ENCODE measurements around the gene ACAN. TPM values are rescaled to one million over a fixed set of nuclear protein-coding genes. Genes with fewer than 3 reads are reported as not detected.

ACAN gene
- total RNA-seq, 4 donors from 2014 or later = 0.60 to 11.4 (median 1.8) TPM

- Histone ChIP-seq H3K4me3 (no peak overlapping the region), H3K36me3 (no peaks in the 10 kb centered on the region), H3K9me3 (no peaks in the 10 kb centered on the region), H3K27ac (no peak overlapping the region), H3K4me1 (no peaks in the 10 kb centered on the region), H3K27me3 (peaks cover 0 to 7% of the 10 kb centered on the region in 2 donors)
- TF ChIP-seq, protein P1, sequence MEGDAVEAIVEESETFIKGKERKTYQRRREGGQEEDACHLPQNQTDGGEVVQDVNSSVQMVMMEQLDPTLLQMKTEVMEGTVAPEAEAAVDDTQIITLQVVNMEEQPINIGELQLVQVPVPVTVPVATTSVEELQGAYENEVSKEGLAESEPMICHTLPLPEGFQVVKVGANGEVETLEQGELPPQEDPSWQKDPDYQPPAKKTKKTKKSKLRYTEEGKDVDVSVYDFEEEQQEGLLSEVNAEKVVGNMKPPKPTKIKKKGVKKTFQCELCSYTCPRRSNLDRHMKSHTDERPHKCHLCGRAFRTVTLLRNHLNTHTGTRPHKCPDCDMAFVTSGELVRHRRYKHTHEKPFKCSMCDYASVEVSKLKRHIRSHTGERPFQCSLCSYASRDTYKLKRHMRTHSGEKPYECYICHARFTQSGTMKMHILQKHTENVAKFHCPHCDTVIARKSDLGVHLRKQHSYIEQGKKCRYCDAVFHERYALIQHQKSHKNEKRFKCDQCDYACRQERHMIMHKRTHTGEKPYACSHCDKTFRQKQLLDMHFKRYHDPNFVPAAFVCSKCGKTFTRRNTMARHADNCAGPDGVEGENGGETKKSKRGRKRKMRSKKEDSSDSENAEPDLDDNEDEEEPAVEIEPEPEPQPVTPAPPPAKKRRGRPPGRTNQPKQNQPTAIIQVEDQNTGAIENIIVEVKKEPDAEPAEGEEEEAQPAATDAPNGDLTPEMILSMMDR (IDR thresholded peaks at IDR 0.05) = no peak
- TF ChIP-seq POLR2A (IDR thresholded peaks at IDR 0.05) (no peak), EP300 (IDR thresholded peaks at IDR 0.05) (no peak)
- no peak for DNase-seq (ENCODE audit: low spot score in 2 of 2)
- WGBS, 2 donors = 81 to 100% methylated on average over 2 to 6 of the region's 6 CpGs
Observed at GRCh38 chr15:88814393-88814792, 11.2 kb downstream of the ACAN start.

- no peaks in the 10 kb centered on the region for H3K36me3 ChIP-seq
- no peaks in the 10 kb centered on the region for H3K4me1 ChIP-seq
- H3K9me3 ChIP-seq = no peaks in the 10 kb centered on the region
- H3K27ac ChIP-seq = no peak overlapping the region
- TF ChIP-seq, protein P1 (IDR thresholded peaks at IDR 0.05) = no peak
- TF ChIP-seq EP300 (IDR thresholded peaks at IDR 0.05) = no peak
- no peak for TF ChIP-seq POLR2A (IDR thresholded peaks at IDR 0.05)
- no peak overlapping the region for H3K4me3 ChIP-seq
- 39 to 50% methylated on average over 2 of the region's 2 CpGs for WGBS, 2 donors
- DNase-seq (ENCODE audit: low spot score in 2 of 2) = no peak
- H3K27me3 ChIP-seq = no peaks in the 10 kb centered on the region
Observed at GRCh38 chr15:88818920-88819319, 15.7 kb downstream of the ACAN start.

GRCh38 chr15:88821993-88822392 is 18.8 kb downstream of the ACAN start:
- no peaks in the 10 kb centered on the region for H3K27me3 ChIP-seq
- no peaks in the 10 kb centered on the region for H3K36me3 ChIP-seq
- no peaks in the 10 kb centered on the region for H3K4me1 ChIP-seq
- TF ChIP-seq EP300 (IDR thresholded peaks at IDR 0.05) = no peak
- no peak for TF ChIP-seq POLR2A (IDR thresholded peaks at IDR 0.05)
- TF ChIP-seq, protein P1 (IDR thresholded peaks at IDR 0.05) = no peak
- WGBS, 2 donors = 78 to 83% methylated on average over 5 of the region's 5 CpGs
- DNase-seq (ENCODE audit: low spot score in 2 of 2) = no peak
- no peak overlapping the region for H3K27ac ChIP-seq
- no peaks in the 10 kb centered on the region for H3K9me3 ChIP-seq
- no peak overlapping the region for H3K4me3 ChIP-seq

GRCh38 chr15:88828791-88829190 is 25.6 kb downstream of the ACAN start:
- TF ChIP-seq EP300 (IDR thresholded peaks at IDR 0.05) = no peak
- TF ChIP-seq, protein P1 (IDR thresholded peaks at IDR 0.05) = no peak
- no peak for TF ChIP-seq POLR2A (IDR thresholded peaks at IDR 0.05)
- H3K4me1 ChIP-seq = peaks cover 0 to 8% (median 2%) of the 10 kb centered on the region in 4 donors
- no peaks in the 10 kb centered on the region for H3K9me3 ChIP-seq
- H3K36me3 ChIP-seq = no peaks in the 10 kb centered on the region
- H3K27me3 ChIP-seq = no peaks in the 10 kb centered on the region
- WGBS, 2 donors = 71 to 75% methylated on average over 5 of the region's 5 CpGs
- H3K4me3 ChIP-seq = no peak overlapping the region
- no peak overlapping the region for H3K27ac ChIP-seq
- no peak for DNase-seq (ENCODE audit: low spot score in 2 of 2)

DNA sequence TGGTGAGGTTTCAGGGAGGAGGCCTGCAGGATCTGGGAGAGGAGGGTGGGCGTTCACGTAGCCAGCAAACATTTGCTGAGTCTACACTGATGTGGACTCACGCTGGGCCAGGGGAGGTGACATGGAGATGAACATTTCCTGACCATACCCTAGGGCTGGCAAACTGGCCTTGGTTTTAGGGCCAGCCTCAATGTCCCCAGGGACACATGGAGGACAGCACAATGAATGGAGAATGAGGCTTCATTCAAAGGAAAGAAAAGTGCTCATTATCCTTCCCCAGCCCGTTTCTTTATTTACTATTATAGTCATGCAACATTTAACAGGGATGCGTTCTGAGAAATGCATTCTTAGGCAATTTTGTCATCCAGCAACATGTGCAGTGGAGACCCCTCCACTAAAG is 26.8 kb downstream of the ACAN start:
- H3K4me1 ChIP-seq = peaks cover 0 to 17% (median 5%) of the 10 kb centered on the region in 4 donors
- no peaks in the 10 kb centered on the region for H3K27me3 ChIP-seq
- 49 to 56% methylated on average over 5 of the region's 5 CpGs for WGBS, 2 donors
- H3K27ac ChIP-seq = no peak overlapping the region
- H3K36me3 ChIP-seq = no peaks in the 10 kb centered on the region
- DNase-seq (ENCODE audit: low spot score in 2 of 2) = no peak
- TF ChIP-seq EP300 (IDR thresholded peaks at IDR 0.05) = no peak
- TF ChIP-seq, protein P1 (IDR thresholded peaks at IDR 0.05) = no peak
- TF ChIP-seq POLR2A (IDR thresholded peaks at IDR 0.05) = no peak
- H3K4me3 ChIP-seq = no peak overlapping the region
- H3K9me3 ChIP-seq = no peaks in the 10 kb centered on the region

Data from tibial nerve (tissue), 4 donors.